GM12873 (cell line): ENCODE measurements around the gene PLCB3.
A peak's percentile ranks its signal among the peaks of the same experiment; 100 is the strongest.

Experiments
- TF ChIP-seq, protein P1 (sequence below): IDR thresholded peaks from 2 replicates; pipeline ENCODE4 v1.5.1; 2012; ENCODE audit warnings: low read depth, mild to moderate bottlenecking, moderate library complexity, low read length, control low read depth; ENCODE audit not compliant: insufficient read depth; ENCODE audit errors: missing control alignments

The PLCB3 gene

DNA sequence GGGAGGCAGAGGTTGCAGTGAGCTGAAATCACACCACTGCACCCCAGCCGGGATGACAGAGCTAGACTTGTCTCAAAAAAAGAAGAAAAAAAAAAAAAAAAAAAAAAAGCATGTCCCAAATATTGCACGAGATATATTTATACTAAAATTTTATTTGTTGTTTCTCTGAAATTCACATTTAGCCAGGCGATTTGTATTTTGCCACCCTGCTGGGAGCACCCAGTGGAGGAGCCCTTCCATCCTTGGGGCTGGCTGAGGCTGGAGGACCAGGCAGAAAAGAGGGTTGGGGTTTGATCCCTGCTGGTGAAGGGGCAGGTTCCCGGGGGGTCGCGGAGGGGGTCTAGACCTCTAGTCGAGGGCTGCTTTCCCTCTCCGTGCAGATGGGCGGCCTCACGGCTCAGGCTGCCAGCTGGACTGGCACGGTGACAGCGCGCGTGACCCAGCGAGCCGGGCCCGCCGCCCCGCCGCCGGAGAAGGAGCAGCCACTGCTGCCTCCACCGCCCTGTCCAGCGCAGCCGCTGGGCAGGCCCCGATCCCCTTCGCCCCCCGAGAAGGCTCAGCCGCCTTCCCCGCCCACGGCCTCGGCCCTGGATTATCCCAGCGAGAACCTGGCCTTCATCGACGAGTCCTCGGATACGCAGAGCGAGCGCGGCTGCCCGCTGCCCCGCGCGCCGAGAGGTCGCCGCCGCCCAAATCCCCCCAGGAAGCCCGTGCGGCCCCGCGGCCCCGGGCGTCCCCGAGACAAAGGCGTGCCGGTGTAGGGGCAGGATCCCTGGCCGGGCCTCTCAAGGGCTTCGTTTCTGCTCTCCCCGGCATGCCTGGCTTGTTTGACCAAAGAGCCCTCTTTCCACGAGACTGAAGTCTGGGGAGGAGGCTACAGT lies 47.9 kb downstream of the PLCB3 start:
- TF ChIP-seq, protein P1, sequence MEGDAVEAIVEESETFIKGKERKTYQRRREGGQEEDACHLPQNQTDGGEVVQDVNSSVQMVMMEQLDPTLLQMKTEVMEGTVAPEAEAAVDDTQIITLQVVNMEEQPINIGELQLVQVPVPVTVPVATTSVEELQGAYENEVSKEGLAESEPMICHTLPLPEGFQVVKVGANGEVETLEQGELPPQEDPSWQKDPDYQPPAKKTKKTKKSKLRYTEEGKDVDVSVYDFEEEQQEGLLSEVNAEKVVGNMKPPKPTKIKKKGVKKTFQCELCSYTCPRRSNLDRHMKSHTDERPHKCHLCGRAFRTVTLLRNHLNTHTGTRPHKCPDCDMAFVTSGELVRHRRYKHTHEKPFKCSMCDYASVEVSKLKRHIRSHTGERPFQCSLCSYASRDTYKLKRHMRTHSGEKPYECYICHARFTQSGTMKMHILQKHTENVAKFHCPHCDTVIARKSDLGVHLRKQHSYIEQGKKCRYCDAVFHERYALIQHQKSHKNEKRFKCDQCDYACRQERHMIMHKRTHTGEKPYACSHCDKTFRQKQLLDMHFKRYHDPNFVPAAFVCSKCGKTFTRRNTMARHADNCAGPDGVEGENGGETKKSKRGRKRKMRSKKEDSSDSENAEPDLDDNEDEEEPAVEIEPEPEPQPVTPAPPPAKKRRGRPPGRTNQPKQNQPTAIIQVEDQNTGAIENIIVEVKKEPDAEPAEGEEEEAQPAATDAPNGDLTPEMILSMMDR = no peak

DNA sequence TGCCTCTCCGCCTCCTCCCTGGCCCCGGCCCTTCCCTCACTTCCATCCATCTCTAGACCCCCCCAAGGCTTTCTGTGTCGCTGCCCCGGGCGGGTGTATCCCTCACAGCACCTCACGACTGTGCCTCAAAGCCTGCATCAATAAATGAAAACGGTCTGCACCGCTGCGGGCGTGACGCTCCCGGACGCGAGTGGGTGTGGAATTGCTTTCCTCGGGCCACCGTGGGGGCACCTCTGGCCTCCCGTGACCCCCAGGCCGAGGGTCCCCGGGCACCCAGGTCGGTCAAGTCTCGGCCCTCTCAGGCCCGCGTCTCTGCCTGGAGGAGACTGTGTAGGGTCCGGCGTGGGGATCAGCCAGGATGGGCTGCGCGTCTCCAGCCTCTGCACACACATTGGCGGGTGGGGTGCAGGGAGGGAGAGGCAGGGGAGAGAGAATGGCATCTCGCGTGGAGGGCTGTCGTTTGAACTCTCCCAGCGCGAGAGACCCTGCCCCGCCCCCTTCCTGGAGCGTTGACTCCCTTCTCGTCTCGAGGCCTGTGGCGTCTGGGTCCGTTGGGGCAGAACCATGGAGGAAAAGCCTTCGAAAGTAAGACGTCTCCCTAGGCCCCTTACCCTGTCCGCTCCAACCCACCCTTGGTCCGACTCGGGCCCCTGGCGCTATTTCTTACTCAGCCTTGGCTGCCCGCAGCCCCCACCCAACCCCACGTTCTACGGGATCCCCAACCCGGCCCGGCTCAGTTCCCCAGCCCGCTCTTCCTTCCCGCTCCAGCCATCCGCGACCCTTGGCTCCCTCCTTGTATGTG lies 48.7 kb downstream of the PLCB3 start, which contains the start of gene CATSPERZ:
TSS of gene CATSPERZ (plus strand) at position 512 of the 802 bp plus-strand sequence. CDS start at position 565, 53 bp downstream.
- TF ChIP-seq, protein P1 = no peak

DNA sequence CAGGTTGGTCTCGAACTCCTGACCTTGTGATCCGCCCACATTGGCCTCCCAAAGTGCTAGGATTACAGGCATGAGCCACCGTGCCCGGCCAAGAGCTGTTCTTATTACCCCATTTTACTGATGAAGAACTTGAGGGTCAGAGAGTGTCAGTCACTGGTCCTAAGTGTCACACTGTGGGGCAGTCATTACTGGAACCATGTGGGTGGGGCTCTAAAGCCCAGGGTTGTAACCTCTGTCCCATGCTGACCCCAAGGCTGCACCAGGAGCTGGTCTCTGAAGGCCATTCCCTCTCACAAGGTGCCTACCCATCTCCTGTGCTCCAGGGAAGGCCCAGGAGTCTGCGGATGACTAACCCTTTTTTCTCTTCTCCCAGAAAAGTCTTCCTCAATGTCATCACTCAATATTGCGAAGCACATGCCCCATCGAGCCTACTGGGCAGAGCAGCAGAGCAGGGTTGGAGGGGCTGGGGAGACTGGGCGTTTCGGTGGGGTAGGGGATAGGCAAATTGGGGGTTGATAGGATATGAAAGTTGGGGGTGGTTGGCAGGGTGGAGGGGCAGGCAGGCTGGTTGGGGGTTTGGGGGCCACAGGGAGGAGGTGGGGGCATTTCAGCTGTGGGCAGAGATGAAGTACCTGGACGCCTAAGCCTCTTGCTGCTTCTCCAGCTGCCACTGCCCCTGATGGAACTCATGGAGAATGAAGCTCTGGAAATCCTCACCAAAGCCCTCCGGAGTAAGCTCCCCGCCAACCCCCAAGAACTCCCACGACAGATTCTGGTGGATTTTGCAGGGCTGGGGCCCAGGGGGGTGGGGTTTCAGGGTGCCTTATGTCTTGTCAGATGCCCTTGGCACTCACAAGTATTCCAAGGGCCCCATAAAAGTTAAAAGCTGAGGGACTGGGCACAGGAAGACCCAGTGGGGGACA lies 52.0 kb downstream of the PLCB3 start:
- TF ChIP-seq, protein P1 = no peak

DNA sequence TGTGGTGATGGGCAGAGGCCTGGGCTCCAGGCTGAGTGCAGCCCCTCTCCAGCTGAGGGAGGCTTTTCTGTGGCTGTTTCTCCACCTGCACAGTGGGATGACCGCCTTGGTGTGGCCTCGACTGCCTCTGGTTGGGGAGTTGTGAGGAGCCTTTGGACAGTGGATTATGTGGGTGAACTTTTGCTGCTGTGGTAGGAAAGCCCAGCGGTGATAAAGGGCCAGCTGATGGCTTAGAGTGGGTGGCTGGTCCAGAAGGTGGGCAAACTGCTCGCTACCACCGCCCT lies 52.6 kb downstream of the PLCB3 start:
- TF ChIP-seq, protein P1 = no peak

DNA sequence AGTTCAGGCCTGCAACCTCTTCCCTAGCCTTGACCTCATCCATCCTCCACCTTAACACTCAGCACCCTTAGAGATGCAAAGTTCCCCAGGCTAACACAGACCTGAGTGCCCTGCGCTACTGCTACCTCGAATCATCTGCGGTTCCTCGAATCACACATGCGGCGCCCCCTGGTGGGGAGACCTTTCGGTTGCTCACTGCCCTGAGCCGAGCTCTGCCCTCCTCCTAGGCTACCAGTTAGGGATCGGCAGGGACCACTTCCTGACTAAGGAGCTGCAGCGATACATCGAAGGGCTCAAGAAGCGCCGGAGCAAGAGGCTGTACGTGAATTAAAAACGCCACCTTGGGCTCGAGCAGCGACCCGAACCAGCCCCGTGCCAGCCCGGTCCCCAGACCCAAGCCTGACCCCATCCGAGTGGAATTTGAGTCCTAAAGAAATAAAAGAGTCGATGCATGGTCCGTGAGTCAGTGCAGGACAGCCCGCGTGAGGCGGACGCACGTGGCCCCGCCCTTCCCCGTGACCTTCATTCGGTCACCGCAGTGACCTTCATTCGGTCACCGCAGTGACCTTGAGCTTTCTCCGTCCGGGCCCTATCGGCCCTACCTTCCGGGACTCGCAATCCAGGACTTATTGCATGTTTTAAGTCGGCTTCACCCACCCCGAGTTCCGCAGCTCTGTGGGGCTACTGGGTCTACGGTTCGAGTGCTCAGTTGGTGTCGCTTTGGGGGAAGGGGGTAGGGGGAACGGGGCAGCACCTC lies 53.2 kb downstream of the PLCB3 start:
- TF ChIP-seq, protein P1 = peak; percentile 96

DNA sequence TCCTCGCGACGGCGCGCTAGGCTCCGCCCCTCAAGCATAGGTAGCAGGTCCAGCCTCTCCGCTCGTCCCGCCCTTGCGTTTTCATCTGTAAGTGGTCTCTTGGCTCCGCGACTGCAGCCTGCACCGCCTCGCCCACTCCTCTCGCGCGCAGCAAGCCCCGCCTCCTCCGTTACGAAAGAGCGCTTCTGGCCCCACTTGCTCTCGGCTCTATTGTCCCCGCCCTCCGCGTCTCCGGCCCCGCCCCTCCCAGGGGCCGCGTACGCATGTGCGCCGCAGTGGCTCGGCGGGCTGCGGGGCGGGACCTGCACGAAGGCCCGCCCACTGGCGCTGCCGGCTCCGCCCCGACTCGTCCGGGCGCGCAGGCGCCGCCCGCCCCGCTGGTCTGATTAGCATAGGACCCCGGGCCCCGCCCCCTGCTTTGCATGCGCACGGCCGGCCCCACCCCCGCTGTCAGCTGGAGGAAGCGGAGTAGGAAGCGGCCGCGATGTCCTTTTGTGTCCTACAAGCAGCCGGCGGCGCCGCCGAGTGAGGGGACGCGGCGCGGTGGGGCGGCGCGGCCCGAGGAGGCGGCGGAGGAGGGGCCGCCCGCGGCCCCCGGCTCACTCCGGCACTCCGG lies 53.9 kb downstream of the PLCB3 start, which contains the start of gene ESRRA:
TSS of gene ESRRA (plus strand) at position 450 of the 616 bp plus-strand sequence. CDS start 1,656 bp downstream, outside the sequence.
- TF ChIP-seq, protein P1 = no peak
